Activated naive CD8-positive, alpha-beta T cell (primary cell): Measurements from ENCODE around the gene IGFBP1.

Experiments used
- H3K27ac Mint-ChIP-seq: one replicate; pipeline ENCODE4 v1.8.0; 2021; ENCODE audit warnings: mixed read lengths
- H3K27me3 Mint-ChIP-seq: one replicate; pipeline ENCODE4 v1.8.0; 2021; ENCODE audit warnings: mixed read lengths
- H3K36me3 Mint-ChIP-seq: one replicate; pipeline ENCODE4 v1.8.0; 2021; ENCODE audit warnings: mixed read lengths
- H3K4me1 Mint-ChIP-seq: one replicate; pipeline ENCODE4 v1.8.0; 2021; ENCODE audit warnings: low read depth, mixed read lengths
- H3K4me3 Mint-ChIP-seq: one replicate; pipeline ENCODE4 v1.8.0; 2021; ENCODE audit warnings: mild to moderate bottlenecking, mixed read lengths
- H3K9me3 Mint-ChIP-seq: one replicate; pipeline ENCODE4 v1.8.0; 2021; ENCODE audit warnings: low read depth, mixed read lengths

Gene IGFBP1

DNA sequence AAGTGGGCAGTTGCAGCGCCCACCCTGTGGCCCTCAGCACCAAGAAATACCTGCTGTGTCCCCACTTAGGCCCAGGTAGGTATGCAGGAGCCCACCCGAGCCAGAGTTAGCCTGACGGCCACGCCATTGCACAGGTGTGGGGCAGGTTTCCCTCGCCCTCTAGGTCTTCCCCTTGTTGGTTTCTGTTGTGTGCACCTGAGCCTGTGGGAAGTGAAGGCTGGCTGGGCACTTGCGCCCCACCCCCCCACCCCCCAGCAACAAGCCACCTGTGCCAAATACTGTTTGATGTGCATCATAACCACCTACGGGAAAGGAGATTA, 15.3 kb upstream of the IGFBP1 start, which contains the start of gene CCDC201:
TSS of gene CCDC201 (minus strand) at position 48 of the 320 bp plus-strand sequence. CDS start 75 bp downstream, outside the sequence.
- H3K4me1 Mint-ChIP-seq = no peaks in the 10 kb centered on the region
- no peaks in the 10 kb centered on the region for H3K9me3 Mint-ChIP-seq
- no peak within 1 kb of the TSS for H3K27ac Mint-ChIP-seq
- H3K4me3 Mint-ChIP-seq = no peak within 1 kb of the TSS
- H3K27me3 Mint-ChIP-seq = peaks cover 8% of the 10 kb centered on the region
- H3K36me3 Mint-ChIP-seq = no peaks in the 10 kb centered on the region

DNA sequence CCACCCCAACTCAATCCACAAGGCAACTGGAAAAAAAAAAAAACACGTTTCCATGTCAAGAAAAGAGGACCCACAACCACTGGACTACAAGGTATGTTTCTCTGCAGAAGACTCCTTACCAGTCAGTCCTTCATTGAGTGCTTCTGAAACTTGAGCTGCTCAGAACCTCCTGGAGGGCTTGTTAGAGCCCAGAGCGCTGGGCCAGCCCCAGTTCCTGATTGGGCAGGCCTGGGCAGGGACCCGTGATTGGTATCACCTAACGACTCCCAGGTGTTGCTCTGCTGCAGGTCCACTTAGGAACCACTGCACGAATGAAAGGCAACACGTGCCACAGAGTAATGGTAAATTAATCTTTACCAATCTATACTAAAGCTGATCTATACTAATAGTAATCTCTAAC, 14.9 kb upstream of the IGFBP1 start:
- Mint-ChIP-seq H3K4me3 (no peak overlapping the region), H3K27me3 (peaks cover 8% of the 10 kb centered on the region), H3K9me3 (no peaks in the 10 kb centered on the region), H3K36me3 (no peaks in the 10 kb centered on the region), H3K27ac (no peak overlapping the region), H3K4me1 (no peaks in the 10 kb centered on the region)

DNA sequence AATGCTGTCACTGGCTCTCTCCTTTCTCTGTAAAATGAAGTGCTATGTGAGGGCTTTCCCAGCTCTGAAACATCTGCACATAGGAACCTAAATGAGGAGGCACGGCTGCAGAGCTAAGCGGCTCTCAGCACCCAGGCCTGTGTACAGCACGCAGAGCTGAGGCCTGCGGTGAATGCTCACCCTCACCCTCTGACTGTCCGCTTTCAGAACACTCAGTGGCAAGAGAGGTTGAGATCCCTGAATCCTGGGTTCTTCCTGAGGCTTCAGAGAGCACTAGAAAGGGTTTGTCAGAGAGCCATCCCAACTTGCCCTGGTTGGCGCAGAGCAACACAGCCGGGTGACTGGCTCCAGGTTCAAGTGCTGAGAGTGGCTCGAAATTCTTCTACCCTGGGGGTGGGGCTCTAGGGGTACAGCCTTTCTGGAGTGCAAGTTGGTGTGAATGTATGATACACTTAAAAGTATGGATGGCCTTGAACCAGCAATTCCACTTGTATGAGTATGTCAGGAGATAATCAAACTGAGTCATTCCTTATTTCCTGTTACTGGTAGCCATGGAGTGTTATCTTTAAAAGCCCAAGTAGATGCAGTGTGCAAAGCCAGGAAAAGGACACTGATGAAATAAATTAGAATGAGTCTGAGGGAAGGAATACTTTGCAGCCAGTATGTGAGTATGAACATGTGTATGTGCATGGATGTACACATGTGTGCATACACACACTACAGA, 13.7 kb upstream of the IGFBP1 start:
- Mint-ChIP-seq H3K36me3 (no peaks in the 10 kb centered on the region), H3K27me3 (peaks cover 3% of the 10 kb centered on the region), H3K27ac (no peak overlapping the region), H3K4me3 (no peak overlapping the region), H3K9me3 (no peaks in the 10 kb centered on the region), H3K4me1 (no peaks in the 10 kb centered on the region)

DNA sequence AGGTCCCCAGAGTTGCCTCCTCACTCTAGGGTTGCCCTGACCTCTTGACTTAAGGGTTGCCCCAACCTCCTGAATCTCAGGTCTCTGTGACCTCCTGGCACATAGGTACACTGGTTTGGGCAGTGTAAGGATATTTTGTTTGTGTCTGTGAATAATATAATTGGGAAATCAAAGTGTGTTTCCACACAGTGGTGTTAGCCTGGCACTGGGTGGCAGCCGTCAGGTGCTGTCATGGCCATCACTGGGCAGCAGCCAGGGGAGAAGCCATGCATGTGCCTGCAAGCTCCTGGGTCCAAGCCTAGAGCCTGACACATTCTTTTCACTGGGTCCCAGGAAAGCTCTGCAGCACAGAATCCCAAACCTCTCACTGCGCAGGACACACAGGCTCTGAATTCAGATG, 11.8 kb upstream of the IGFBP1 start:
- Mint-ChIP-seq H3K4me3 (no peak overlapping the region), H3K4me1 (no peaks in the 10 kb centered on the region), H3K27me3 (peaks cover 3% of the 10 kb centered on the region), H3K36me3 (no peaks in the 10 kb centered on the region), H3K27ac (no peak overlapping the region), H3K9me3 (no peaks in the 10 kb centered on the region)

DNA sequence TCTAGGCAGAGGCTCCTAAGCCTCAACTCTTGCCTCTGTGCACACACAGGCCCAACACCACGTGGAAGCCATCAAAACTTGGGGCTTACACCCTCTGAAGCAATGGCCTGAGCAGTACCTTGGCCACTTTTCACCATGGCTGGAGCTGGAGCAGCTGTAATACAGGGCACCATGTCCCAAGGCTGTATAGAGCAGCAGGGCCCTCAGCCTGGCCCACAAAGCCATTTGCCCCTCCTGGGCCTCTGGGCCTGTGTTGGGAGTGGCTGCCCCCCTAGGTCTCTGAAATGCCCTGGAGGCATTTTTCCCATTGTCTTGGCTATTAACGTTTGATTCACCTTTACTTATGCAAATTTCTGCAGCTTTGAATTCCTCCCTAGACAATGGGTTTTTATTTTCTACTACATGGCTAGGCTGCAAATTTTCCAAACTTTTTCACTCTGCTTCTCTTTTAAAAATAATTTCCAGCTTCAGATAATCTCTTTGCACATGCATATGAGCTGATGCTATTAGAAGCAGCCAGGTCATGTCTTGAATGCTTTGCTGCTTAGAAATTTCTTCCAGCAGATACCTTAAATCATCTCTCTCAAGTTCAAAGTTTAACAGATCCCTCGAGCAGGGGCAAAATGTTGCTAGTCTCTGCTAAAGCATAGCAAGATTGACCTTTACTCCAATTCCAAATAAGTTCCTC, 9.7 kb upstream of the IGFBP1 start:
- H3K4me3 Mint-ChIP-seq = no peak overlapping the region
- H3K27me3 Mint-ChIP-seq = peaks cover 2% of the 10 kb centered on the region
- no peaks in the 10 kb centered on the region for H3K9me3 Mint-ChIP-seq
- H3K4me1 Mint-ChIP-seq = no peaks in the 10 kb centered on the region
- H3K36me3 Mint-ChIP-seq = no peaks in the 10 kb centered on the region
- no peak overlapping the region for H3K27ac Mint-ChIP-seq

DNA sequence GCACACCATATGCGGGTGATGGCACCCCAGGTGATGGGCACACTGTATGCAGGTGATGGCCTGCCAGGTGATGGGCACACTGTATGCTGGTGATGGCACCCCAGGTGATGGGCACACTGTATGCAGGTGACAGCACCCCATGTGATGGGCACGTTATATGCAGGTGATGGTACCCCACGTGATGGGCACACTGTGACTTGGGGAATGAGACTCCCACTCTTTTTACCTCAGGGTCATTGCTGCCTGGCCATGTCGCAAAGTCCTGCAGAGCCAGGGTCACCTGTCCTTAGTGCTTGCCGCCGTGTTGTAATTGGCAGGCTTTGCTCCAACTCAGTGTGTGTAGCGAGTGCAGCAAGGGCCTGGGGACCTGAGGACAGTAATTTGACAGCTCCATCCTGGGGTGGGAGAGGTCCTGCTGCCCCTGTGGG, 7.8 kb upstream of the IGFBP1 start:
- Mint-ChIP-seq H3K4me1 (no peaks in the 10 kb centered on the region), H3K4me3 (no peak overlapping the region), H3K27ac (no peak overlapping the region), H3K9me3 (no peaks in the 10 kb centered on the region), H3K27me3 (peaks cover 8% of the 10 kb centered on the region), H3K36me3 (no peaks in the 10 kb centered on the region)

DNA sequence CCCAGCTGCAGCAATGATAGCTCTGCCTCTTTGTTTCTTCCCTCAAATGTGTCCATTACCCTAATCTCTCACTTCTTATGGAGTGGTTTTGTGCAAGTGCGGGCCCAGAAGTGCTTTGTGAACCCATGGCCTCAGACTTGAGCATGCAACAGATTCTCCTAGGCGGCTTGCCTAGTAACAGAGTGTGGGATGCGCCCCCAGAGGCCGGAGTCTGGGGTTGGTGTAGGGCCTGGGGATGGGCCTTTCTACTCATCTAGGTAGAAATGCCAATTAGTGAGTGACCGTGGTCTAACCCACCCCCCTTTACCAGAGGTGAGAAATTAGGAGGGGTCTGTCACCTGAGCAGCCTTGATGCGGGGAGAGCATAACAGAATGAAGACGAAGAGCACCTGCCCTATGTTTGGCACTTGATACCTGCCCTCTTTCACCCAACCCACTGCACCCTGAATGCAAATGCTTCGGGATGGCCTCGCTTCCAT, 7.0 kb upstream of the IGFBP1 start:
- Mint-ChIP-seq H3K27me3 (peaks cover 13% of the 10 kb centered on the region), H3K4me3 (no peak overlapping the region), H3K9me3 (no peaks in the 10 kb centered on the region), H3K36me3 (no peaks in the 10 kb centered on the region), H3K27ac (no peak overlapping the region), H3K4me1 (no peaks in the 10 kb centered on the region)

DNA sequence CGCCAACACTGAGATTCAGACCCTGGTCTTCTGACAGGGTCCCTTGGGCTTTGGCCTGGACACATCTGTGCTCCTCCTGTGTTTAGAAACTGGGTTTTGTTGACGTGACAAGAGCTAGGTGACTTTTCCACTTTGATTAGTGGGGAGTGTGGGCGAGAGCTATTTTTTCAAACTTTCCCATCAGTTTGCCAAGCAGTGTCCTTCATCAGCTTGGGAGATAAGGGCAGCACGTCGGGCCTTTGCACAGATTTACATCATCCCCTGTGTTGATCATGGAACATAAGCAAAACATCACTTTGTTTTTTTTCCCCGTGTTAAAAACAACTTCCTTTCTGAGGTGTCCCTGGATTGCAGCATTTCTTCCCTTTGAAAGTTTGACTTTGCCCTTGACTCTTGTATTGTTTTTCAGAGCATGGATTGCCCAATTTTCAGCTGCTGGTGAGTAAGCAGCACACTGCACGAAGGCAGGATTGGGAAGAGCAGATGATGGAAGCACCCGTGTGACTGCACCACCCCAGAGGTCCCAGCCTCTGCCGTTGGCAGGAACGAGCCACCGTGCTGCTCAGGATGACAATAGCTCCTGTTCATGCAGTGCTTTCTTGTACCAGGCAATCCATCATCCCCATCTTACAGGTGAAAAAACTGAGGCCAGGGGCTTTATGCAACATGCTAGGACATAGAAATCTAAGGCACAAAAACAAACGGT, 6.4 kb upstream of the IGFBP1 start:
- no peaks in the 10 kb centered on the region for H3K4me1 Mint-ChIP-seq
- H3K4me3 Mint-ChIP-seq = no peak overlapping the region
- no peak overlapping the region for H3K27ac Mint-ChIP-seq
- peaks cover 18% of the 10 kb centered on the region for H3K27me3 Mint-ChIP-seq
- H3K36me3 Mint-ChIP-seq = no peaks in the 10 kb centered on the region
- no peaks in the 10 kb centered on the region for H3K9me3 Mint-ChIP-seq

DNA sequence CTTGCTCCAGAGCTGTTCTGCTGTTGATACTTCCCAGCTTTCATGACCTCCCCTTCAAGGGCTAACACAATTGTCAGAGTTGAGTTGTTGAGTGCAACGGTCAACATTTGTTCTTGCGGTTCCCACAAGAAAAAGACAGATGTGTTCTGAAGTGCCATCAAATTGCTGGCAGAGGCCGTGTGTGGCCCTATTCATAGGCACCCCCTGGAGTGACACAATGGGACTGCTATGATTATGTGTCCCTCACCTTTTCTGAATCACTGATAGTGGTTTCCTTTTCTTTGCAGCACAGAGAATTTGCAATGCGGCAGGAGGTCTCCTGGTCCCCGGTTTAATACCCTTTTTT, 5.8 kb upstream of the IGFBP1 start:
- H3K36me3 Mint-ChIP-seq = no peaks in the 10 kb centered on the region
- H3K27me3 Mint-ChIP-seq = peaks cover 22% of the 10 kb centered on the region
- no peaks in the 10 kb centered on the region for H3K9me3 Mint-ChIP-seq
- no peak overlapping the region for H3K27ac Mint-ChIP-seq
- no peaks in the 10 kb centered on the region for H3K4me1 Mint-ChIP-seq
- H3K4me3 Mint-ChIP-seq = no peak overlapping the region

DNA sequence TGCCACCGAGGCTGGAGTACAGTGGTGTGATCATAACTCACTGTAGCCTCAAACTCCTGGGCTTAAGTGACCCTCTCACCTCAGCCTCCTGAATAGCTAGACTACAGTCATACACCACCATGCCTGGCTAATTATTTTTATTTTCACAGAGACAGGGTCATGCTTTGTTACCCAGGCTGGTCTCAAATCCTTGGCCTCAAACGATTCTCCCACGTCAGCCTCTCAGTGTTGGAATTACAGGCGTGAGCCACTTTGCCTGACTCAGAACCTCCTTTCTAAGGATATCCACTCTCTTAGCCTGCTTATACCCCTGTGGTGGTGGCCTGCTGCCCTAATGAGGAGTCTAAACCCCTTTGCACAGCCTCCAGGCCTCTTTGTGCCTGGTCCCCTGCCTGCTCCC, 4.2 kb upstream of the IGFBP1 start:
- Mint-ChIP-seq H3K27ac (no peak overlapping the region), H3K36me3 (no peaks in the 10 kb centered on the region), H3K27me3 (peaks cover 25% of the 10 kb centered on the region), H3K4me1 (peaks cover 5% of the 10 kb centered on the region), H3K9me3 (no peaks in the 10 kb centered on the region), H3K4me3 (no peak overlapping the region)

DNA sequence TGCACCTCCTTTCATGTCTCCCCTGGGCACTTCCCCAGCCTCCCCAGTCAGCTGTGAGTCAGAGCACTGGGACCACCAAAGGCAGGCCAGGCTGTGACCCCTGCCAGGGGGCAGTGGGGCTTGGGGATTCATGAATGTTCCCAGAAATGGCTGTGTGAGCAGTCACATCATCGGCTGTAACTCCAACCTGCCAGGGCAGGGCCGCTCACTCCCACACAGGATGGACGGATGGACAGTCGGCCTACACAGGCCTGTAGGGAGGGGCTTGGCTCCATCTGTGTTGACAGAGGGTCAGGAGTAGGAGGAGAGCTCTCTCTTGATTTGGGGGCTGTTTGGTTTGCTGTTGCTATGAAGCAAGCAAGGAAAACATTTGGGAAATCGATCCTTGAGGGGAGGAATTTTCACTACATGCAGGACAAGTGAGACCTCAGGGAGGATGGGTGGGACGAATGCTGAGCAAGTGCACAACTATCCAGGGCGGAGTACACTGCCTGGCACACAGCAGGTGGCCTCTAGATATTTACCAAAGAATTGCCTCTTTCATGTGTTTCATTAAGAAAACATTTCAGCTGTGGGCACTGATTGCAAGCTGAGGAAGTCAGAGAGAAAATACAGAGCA, 2.9 kb upstream of the IGFBP1 start:
- Mint-ChIP-seq H3K27ac (no peak overlapping the region), H3K9me3 (no peaks in the 10 kb centered on the region), H3K27me3 (peaks cover 28% of the 10 kb centered on the region), H3K4me1 (peaks cover 5% of the 10 kb centered on the region), H3K4me3 (no peak overlapping the region), H3K36me3 (no peaks in the 10 kb centered on the region)

DNA sequence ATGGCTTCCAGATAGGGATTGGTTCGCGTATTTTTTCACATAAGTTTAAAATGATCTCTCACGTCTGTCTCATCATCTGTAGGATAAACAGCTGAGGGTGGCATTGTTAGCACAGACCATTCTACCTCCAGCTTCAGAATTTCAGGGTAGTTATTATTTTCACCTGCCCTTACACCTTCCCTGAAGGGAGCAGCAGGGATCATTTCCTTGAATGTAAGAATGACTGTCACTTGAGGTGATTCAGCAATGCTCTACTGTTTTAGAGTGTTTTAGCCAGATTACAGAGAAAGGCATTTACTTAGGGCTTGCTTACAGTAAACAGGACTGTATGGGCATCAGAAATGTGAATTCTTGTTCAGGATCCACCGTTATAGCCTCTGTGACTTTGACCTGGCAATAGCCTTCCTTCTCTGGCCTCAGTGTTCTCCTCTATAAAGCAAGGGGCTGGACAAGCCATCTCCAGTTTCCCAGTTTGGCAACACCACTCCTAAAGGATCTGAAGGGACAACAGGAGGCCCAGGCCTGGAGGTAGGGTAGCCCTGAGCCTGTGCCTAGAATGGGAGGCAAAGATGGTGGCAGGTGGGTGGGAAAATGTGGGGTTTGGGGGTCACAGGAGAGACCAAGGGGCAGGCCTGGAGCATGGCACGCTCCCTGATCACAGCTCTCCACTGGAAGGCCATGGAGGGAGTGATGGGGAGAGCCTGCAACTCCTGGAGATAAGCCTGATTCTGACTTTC, 1.2 kb upstream of the IGFBP1 start:
- H3K27ac Mint-ChIP-seq = no peak overlapping the region
- no peaks in the 10 kb centered on the region for H3K36me3 Mint-ChIP-seq
- no peaks in the 10 kb centered on the region for H3K9me3 Mint-ChIP-seq
- H3K4me3 Mint-ChIP-seq = no peak overlapping the region
- H3K27me3 Mint-ChIP-seq = peaks cover 33% of the 10 kb centered on the region
- H3K4me1 Mint-ChIP-seq = peaks cover 5% of the 10 kb centered on the region

DNA sequence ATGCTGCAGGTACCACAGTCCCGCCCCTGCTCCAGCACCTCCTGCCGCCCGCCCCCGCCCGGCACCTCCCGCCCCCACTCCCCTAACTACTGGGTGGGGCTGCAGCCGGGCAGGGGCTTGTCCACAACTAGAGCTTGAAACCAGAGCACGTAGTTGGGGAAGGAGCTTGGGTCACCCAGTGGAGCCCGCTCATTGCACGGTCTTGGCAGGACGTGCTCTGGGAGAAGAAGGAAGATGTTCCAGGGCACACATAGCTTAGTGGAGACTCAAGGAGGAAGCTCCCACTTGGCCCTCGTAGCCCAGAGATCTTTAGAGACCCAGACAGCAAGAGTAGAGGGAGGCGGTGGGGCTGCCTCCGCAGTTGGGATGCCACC, 692 bp downstream of the IGFBP1 start:
- Mint-ChIP-seq H3K27me3 (peaks cover 42% of the 10 kb centered on the region), H3K4me3 (no peak overlapping the region), H3K36me3 (no peaks in the 10 kb centered on the region), H3K27ac (no peak overlapping the region), H3K9me3 (no peaks in the 10 kb centered on the region), H3K4me1 (peaks cover 5% of the 10 kb centered on the region)

DNA sequence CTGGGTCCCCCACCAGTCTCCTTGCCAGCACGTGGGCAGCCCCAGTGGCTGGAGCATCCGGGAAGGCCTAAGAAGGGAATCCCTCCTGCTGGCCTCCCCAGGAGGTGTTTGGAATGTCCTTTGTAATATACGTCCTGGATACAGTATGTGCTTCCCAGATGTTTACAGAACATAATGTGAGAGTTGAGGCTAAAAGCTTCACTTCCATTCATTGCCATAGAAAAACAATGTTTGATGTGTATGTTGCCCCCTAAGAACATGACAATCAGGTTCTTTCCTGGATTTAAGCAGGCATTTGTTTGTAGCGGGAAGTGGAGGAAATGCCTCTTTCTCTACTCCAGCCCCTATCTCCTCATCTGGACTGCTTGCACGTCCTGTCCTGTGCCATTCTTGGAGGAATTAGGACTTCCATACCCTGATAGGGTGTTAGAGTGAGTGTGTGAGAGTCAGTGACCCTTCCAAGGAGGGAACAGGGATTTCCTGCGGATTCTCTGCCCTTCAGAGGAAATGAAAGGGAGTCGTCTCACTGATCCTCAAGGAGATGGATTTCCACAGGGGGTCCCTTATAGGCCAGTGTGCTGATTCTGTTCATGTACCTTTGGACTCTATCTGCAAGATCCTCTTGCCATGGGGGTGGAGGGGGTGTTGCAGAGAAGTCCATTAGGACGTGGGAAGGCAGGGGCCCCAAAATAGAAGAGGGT, 1.2 kb downstream of the IGFBP1 start:
- no peaks in the 10 kb centered on the region for H3K9me3 Mint-ChIP-seq
- no peaks in the 10 kb centered on the region for H3K36me3 Mint-ChIP-seq
- H3K27ac Mint-ChIP-seq = no peak overlapping the region
- H3K4me1 Mint-ChIP-seq = peaks cover 5% of the 10 kb centered on the region
- no peak overlapping the region for H3K4me3 Mint-ChIP-seq
- H3K27me3 Mint-ChIP-seq = peaks cover 43% of the 10 kb centered on the region
